HG02938 (cell line): ENCODE measurements around the gene OR2M5.

Experiments used
- ATAC-seq: cut with Tn5 transposase; IDR thresholded peaks from one replicate; pipeline ENCODE4 v1.9.1; 2021; ENCODE audit warnings: mild to moderate bottlenecking, moderate library complexity; ENCODE audit not compliant: unreplicated experiment

Gene OR2M5, protein sequence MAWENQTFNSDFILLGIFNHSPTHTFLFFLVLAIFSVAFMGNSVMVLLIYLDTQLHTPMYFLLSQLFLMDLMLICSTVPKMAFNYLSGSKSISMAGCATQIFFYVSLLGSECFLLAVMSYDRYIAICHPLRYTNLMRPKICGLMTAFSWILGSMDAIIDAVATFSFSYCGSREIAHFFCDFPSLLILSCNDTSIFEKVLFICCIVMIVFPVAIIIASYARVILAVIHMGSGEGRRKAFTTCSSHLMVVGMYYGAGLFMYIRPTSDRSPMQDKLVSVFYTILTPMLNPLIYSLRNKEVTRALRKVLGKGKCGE

DNA sequence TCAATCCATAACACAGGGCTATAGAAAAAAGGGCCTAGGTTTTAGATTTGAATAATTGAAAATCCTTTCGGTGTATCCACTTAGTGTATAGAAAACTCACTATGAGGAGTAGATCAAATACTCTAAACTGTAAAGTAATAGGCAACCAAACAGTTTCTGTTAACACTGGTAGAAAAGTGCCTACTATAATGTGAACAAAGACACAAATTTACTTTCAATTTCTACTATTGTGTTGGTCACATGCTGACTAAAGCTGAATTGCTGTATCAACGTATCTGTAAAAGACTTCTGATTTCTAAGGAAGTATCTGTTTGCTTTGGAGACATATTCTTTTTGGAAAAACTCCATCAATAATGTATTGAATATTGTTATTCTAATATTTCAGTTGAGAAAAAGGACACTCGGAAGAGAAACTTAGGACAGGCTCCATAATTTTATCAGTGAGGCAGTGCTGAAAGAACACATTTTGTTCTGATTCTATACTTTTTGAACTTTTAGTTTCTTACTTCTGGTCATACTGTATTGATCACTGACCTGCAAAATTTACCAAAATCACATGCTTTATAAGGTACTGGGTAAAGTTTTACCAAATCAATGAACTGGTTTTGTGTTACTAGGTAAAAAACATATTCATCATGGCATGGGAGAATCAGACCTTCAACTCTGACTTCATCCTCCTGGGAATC lies at the start of gene OR2M5:
Gene OR2M5, plus strand, starts transcription at position 636 of the 686 bp plus-strand sequence. Its CDS starts 0 bp downstream, at position 636.
- no peak for ATAC-seq

DNA sequence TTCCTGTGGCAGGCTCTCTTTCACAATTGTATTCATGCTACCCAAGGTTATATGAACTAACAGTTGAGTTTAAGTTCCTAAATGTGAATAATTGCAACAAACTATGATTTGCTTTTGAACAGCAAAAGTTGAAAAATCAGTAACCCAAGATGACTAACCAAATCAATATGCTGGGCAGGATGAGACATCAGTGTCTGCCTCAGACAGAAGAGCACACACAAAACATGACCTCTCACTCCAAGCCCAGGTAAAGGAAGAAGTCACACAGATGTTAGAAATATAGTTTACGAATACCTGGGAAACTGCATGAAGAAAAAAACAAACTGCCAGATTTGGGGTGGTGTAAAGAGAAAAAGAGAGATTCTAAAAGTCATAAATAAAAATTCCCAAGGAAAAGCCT lies 46.4 kb upstream of the OR2M5 start:
- ATAC-seq = no peak

DNA sequence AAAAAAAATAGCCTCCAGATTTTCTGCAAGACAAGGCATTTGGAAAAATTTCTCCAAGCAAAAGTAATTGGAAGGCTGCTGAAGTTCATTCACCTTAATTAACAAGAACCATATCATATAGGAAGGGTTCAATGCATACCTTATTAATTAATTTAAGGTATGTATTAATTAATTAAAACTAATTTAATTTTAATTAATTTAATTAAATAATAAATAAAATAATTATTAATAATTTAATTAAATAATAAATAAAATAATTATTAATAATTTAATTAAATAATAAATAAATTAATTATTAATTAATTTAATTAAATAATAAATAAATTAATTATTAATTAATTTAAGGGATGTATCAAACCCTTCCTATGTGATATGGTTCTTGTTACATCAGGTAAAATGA lies 42.1 kb upstream of the OR2M5 start:
- no peak for ATAC-seq

DNA sequence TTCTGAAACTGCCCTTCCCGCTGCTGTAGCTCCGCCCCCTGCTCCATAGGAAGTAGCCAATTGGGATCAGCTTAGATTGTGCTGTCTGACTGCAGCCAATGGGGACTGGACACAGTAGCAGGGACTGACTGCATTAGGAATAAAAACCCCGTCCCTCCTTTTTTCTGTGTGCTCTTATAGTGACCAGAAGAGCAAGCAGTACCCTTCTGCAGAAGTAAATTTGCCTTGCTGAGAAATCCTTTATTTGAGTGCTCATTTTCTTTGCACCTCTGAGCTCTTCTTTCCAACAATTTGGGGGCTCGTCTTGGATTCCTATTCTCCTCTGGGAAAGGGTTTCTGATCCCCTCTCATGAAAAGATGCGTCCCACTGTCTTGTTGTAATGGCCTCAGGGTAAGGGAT lies 33.8 kb upstream of the OR2M5 start:
- no peak for ATAC-seq

DNA sequence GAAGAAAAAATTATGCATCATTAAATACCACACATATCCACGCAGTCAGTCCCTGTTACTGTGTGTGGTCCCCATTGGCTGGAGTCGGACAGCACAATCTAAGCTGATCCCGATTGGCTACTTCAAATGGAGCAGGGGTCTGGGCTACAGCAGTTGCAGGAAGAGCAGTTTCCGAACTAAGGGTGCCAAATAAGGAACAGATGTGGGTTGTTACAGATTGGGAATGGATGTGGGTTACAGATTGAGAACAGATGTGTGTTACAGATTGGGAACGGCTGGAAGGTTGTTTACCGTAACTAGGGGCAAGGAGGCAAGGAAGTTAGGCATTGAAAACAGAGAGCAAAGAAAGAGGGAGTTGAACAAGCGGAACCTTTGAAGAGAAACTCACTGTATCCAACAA lies 30.1 kb upstream of the OR2M5 start:
- ATAC-seq = no peak

DNA sequence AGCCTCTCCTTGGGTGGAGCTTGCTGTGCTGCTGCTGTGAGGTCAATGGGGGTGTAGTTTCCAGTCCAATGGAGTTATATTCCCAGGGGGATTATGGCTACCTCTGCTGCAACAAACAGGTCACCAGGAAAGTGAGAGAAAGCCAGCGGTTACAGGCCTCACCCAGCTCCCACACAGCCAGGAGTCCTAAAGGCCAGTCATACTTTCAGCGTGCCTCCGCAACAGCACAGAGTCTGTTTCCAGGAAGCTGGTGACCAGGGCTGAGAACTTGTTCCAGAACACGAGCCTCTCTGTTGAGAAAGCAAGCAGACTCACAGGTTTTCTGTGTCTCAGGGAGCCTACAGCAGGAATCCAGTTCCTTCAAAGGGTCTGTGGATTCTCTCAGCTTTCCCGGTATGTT lies 17.3 kb upstream of the OR2M5 start:
- ATAC-seq = no peak

DNA sequence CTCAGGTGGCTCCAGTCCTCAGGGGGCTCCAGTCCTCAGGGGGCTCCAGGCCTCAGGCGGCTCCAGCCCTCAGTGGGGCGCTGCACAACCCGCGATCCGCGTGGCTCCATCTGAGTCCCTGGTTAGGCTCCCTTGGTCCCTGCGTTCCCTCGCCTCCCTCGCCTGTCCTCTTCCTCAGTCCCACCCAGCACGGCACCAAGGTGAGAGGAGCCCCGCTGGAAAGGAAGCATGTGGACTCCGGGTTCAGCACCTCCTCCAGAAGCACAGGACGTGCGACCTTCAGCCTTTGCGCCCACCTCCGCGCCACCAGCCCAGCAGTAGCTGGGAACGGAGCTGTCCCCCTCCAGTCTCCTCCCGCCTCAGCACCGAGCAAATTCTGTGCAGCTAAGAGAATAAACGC lies 8.1 kb upstream of the OR2M5 start:
- ATAC-seq = no peak

DNA sequence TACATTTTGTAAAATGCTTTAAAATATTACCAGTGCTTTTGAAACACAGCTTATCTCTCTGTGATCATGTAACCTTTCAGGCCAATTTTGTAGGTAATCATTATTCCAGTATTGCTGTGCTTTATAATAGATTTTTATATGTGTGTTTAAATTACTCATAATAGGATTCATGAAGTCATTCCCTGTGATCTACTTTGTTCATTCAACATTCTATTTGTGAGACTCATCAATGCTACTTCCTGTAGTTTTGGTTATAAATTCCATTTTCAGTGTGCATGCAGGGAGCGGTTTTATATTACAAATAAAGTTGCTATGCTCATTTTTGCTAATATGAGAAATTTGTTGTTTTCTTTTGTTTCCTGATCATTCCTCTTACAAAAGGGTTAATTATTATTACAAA lies 4.1 kb upstream of the OR2M5 start:
- no peak for ATAC-seq

DNA sequence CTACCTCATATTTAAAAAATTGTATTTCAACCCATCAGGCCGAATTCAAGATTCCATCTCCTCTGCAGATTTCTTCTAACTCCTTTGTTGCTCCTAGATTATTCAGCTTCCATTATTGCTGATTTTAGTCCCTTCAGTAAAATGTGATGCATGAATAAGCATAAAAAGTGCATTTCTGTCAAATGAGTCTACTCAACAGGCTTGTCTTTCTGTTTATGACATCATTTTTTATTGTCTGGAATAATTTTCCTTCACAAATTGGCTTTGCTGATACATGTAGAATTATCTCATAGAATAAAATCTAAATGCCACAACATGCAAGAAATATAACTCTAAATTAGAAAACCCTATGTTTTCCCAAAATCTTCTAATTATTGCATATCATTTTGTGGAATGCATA lies 1.6 kb upstream of the OR2M5 start:
- ATAC-seq = no peak

DNA sequence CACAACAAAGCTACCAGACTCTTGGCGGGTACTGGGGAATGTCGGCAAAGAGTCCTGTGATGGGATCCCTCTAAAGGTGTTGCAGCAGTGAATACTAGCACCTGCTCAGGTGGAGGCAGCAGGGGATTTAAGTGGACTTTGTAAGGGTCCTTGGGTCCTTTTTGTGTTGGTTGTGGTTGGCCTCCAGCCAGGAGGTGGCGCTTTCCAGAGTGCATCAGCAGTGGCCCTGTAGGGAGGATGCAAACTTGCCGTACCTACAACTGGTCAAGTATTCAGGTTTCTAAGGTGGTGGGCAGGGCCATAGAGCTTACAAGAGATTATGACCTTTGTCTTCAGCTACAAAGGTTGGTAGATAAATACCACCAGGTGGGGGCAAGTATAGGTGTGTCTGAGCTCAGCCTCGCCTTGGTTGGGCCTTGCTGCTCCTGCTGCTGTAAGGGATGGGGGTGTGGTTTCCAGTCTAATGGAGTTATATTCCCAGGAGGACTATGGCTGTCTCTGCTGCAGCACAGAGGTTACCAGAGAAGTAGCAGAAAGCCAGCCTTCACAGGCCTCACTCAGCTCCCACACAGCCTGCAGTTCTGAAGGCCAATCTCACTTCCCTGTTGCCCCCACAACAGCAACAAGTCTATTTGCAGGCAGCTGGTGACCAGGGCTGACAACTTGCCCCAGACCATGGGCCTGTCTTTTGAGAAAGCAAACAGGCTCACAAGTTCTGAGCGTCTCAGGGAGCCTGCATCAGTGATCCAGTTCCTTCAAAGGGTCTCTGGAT lies 7.3 kb downstream of the OR2M5 start:
- no peak for ATAC-seq

DNA sequence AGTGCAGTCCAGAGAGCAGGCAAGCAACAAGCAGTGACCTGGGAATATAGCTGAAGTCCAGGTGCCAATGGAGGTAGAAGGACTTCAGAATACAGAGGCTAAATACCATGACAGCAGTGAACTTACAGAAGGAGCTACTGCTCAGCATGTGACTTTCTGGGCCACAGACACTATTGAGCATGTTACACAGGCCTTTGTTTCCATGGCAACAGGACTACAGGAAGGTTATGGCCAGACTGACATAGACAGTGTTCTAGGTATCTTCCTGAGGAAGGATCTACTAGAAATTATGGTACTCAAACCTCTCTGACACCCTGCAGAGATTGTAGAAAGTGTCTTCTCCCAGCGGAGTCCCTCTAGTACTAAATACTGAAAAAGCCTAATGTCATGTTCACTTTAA lies 11.0 kb downstream of the OR2M5 start:
- ATAC-seq = no peak

DNA sequence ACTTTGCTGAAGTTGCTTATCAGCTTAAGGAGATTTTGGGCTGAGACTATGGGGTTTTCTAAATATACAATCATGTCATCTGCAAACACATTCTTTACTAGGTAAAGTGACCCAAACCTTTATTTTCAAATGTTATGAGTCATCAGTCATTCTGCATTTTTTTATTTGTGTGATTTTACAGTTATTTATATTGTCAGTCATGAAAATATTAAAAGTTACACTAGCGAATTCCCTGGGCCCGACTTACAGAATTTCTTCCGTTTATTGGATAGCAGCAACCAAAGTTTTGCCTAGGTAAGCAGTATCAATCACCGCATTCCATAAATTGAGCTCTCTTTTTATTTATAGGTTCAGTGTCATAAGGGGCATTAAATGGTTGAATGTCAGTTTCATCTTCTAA lies 13.8 kb downstream of the OR2M5 start:
- no peak for ATAC-seq

DNA sequence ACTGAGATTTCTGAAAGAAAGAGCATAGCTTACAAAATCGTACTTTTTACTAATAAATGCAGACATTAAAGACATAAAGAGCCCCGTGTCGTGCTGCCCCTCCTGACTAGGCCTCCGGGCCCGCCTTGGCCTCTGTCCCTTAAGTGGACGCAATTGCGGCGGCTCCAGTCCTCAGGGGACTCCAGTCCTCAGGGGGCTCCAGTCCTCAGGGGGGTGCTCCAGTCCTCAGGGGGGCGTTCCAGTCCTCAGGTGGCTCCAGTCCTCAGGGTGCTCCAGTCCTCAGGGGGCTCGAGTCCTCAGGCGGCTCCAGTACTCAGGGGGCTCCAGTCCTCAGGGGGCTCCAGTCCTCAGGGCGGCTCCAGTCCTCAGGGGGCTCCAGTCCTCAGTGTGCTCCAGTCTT lies 19.1 kb downstream of the OR2M5 start:
- ATAC-seq = no peak

DNA sequence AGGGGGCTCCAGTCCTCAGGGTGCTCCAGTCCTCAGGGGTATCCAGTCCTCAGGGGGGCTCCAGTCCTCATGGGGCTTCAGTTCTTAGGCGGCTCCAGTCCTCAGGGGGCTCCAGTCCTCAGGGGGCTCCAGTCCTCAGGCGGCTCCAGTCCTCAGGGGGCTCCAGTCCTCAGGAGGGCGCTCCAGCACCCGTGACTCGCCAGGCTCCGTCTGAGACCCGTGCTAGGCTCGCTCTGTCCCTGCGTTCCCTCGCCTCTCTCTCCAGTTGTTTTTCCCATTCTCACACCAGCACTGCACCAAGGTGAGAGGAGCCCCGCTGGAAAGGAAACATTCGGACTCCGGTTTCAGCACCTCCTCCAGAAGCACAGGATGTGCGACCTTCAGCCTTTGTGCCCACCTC lies 20.2 kb downstream of the OR2M5 start:
- ATAC-seq = no peak

DNA sequence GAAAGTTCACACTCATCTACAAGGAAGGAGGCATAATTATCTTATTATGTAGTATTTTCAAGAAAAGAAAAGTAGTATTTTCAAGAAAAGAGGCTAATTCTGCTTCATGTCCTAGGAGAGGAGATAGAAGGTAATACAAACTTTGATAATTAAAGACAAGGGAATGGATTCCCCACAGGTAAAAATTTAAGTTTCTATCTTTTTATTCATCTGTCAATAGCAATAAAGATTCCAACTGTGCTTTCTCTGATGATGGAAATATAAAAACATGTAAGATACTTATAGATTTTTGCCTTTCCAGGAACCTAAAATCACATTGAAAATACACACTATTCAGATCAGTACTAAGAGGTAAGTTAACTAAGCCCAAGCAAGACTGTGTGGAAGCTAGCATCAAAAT lies 29.6 kb downstream of the OR2M5 start, which contains the start of gene OR2M2:
Gene OR2M2, plus strand, starts transcription at position 301 of the 400 bp plus-strand sequence. CDS start 5,165 bp downstream, outside the sequence.
- ATAC-seq = no peak

DNA sequence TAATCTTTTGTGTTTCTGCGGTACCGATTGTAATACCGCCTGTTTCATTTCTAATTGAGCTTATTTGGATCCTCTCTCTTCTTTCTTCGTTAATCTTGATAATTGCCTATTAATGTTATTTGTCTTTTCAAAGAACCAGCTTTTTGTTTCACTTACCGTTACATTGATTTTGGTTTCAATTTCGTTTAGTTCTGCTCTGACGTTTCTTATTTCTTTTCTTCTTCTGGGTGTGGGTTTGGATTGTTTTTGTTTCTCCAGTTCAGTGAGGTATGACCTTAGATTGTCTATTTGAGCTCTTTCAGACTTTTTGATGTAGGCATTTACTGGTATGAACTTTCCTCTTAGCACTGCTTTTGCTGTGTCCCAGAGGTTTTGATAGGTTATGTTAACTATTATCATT lies 39.0 kb downstream of the OR2M5 start:
- no peak for ATAC-seq

DNA sequence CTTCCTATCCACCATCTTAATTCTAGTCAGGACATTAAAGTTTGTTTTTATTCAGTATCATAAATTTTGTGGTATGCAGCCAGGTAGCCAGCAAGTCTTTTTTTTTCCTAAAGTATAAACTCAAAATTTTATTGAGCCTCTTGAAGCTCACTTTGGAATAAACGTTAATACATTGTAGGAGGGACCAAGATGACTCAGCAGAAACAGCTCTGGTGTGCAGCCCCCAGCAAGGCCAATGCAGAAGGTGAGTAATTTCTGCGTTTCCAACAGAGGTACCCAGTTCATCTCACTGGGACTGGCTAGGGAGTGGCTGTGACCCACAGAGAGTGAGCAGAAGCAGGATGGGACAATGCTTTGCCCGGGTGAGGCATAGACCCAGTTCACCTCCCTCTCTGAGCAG lies 42.4 kb downstream of the OR2M5 start:
- no peak for ATAC-seq

DNA sequence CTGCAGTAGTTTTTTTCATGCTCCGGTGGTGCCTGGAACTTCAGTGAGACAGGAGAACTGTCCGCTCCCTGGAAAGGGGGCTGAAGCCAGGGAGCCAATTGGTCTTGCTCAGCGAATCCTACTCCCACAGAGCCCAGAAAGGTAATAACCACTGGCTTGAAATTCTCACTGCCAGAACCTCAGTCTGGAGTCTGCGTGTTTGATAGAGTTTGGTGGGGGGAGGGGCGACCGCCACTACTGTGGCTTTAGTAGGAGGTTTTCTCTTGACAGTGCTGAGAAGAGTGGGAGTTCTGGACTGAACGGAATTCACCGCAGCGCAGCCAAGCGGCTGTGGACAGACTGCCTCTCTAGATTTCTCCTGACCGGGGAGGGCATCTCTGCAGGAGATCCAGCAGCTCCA lies 44.1 kb downstream of the OR2M5 start:
- no peak for ATAC-seq

DNA sequence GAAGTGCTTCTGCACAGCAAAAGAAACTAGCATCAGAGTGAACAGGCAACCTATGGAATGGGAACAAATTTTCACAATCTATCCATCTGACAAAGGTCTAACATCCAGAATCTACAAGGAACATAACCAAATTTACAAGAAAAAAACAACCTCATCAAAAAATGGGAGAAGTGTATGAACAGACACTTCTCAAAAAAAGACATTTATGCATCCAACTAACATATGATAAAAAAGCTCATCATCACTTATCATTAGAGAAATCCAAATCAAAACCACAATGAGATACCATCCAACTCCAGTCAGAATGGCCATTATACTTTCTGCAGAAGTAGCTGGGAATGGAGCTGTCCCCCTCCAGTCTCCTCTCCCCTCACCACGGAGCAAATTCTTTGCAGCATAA lies 49.2 kb downstream of the OR2M5 start:
- no peak for ATAC-seq
